ENCODE measurements around the gene PDSS2. TPM values are rescaled to one million over a fixed set of nuclear protein-coding genes. Genes with fewer than 3 reads are reported as not detected.

Gene PDSS2
- total RNA-seq, 2 experiments from 2014 or later, result 10.9 to 13.9 TPM

DNA sequence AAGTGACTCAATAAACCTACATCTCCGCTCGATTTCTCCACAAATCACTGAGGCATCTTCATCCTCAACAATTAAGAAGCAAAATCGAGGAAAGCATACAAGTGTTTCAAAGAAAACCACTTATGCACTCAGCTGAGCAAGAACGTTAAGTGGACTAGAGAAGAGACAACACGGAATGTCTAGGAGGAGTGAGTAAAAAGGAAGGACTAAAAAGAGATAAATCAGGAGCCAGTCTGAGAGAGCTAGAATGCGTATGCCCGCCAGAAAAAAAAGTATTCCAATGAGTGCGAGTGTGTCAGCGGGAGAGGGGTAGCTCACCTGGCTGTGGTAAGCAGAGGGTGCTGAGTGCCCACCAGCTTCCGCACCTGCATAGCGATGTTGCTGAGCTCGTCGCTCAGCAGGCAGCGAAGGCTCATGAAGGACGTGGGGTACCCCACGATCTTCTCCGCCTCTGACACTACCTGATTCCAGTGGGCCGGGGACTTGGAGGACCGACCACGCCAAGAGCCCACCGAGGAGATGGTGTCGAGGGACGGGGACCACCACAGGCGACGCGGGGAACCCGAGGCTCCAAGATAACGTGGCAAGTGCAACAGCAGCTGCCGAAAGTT lies 587 bp downstream of the PDSS2 start:
- Mint-ChIP-seq H3K4me3 (peak overlapping the region; percentile 84), H3K27ac (peak overlapping the region; percentile 89), H3K27me3 (no peaks in the 10 kb centered on the region), H3K9me3 (no peaks in the 10 kb centered on the region), H3K36me3 (ENCODE audit: low read depth) (peaks cover 3% of the 10 kb centered on the region), H3K4me1 (peaks cover 17% of the 10 kb centered on the region)
- ChIA-PET POLR2A (interaction anchor here (0.7 kb wide), 1 partner anchor 78 kb away, joined by 3 read pairs; no protein-coding TSS in a partner anchor), CTCF (interaction anchor here (0.6 to 1.2 kb wide), 6 partner anchors 14 to 430 kb away, joined by 3 read pairs; no protein-coding TSS in a partner anchor)
- no peak for DNase-seq

DNA sequence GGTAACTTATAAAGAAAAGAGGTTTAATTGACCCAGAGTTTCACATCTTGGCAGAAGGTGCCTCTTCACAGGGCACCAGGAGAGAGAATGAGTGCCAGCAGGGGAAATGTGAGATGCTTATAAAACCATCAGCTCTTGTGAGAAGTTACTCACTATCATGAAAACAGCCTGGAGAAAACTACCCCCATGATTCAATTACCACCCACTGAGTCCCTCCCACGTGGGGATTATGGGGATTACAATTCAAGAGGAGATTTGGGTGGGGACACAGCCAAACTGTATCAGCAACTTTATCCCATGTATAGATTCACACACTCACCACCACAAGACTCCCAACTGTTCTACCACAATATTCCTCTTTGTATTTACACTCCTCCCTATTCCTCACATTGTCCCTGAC lies 10.6 kb downstream of the PDSS2 start:
- POLR2A ChIA-PET, result no interaction called here
- Mint-ChIP-seq H3K36me3 (ENCODE audit: low read depth) (peaks cover 41% of the 10 kb centered on the region), H3K4me3 (no peak overlapping the region), H3K27me3 (no peaks in the 10 kb centered on the region), H3K27ac (no peak overlapping the region), H3K4me1 (peaks cover 1% of the 10 kb centered on the region), H3K9me3 (peaks cover 42% of the 10 kb centered on the region)
- CTCF ChIA-PET, result no interaction called here
- DNase-seq, result no peak

DNA sequence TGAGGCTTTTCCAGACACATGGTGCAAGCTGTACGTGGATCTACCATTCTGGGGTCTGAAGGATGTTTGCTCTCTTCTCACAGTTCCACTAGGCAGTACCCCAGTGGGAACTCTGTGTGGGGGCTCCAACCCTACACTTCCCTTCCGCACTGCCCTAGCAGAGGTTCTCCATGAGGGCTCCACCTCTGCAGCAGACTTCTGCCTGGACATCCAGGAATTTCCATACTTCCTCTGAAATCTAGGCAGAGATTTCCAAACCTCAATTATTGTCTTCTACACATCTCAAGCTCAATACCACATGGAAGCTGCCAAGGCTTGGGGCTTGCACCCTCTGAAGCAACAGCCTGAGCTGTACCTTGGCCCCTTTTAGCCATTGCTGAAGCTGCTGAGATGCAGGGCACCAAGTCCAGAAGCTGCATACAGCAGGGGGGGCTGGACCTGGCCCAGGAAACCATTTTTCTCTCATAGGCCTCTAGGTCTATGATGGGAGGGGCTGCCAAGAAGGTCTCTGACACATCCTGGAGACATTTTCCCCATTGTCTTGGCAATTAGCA lies 11.6 kb downstream of the PDSS2 start:
- peaks cover 1% of the 10 kb centered on the region for H3K4me1 Mint-ChIP-seq
- H3K4me3 Mint-ChIP-seq, result no peak overlapping the region
- DNase-seq, result no peak
- peaks cover 38% of the 10 kb centered on the region for H3K36me3 Mint-ChIP-seq (ENCODE audit: low read depth)
- H3K27ac Mint-ChIP-seq, result no peak overlapping the region
- ChIA-PET CTCF (interaction anchor here (0.5 kb wide), 1 partner anchor 11 kb away, joined by 4 read pairs; no protein-coding TSS in a partner anchor), POLR2A (no interaction called here)
- peaks cover 42% of the 10 kb centered on the region for H3K9me3 Mint-ChIP-seq
- H3K27me3 Mint-ChIP-seq, result no peaks in the 10 kb centered on the region

DNA sequence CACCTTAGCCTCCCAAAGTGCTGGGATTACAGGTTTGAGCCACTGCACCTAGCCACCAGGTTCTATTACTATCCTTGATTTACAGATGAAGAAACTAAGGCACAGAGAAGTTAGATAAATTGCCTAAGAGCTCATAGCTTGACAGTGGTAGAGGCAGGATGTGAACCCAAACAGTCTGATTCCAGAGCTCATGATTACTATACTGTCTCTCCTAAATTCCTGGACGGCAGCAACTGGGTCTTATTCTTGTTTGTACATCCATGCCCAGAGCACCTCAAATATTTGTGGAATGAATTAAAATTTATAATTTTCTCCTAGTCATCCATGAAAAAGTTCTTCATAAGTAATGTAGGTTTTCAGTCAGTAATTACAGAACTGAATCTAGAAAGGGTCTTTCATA lies 15.1 kb downstream of the PDSS2 start:
- ChIA-PET POLR2A (no interaction called here), CTCF (interaction anchor here (1.6 kb wide), 1 partner anchor 15 kb away, joined by 3 read pairs; the partner anchor contains the start of gene PDSS2)
- no peak for DNase-seq
- no peak overlapping the region for H3K4me3 Mint-ChIP-seq
- peaks cover 28% of the 10 kb centered on the region for H3K9me3 Mint-ChIP-seq
- peaks cover 1% of the 10 kb centered on the region for H3K4me1 Mint-ChIP-seq
- H3K27ac Mint-ChIP-seq, result no peak overlapping the region
- no peaks in the 10 kb centered on the region for H3K27me3 Mint-ChIP-seq
- H3K36me3 Mint-ChIP-seq (ENCODE audit: low read depth), result peaks cover 29% of the 10 kb centered on the region

DNA sequence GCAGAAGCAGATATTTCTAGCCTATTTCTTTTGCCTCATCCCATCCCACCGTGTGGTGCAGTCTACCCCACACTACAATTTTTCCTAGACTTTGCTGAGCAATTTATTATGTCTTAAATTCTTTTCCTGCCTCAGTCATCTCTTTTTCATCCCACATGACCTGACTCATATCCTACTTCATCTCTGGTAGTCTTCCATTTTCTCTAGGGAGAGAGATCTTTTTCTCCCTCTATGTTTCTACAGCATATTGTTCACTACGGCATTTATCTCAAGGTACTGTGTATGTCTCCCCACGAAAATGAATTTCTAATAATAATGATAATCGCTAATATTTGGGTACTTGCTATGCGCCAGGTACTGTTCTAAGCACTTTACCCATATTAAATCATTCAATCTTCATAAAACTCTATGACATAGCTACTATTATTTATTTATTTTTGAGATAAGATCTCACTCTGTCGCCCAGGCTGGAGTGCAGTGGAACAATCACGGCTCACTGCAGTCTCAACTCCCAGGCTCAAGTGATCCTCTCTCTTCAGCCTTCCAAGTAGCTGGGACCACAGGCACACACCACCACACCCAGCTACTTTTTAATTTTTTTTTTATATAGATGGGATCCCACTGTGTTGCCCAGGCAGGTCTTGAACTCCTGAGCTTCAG lies 15.6 kb downstream of the PDSS2 start:
- Mint-ChIP-seq H3K9me3 (peaks cover 23% of the 10 kb centered on the region), H3K27me3 (no peaks in the 10 kb centered on the region), H3K36me3 (ENCODE audit: low read depth) (peaks cover 28% of the 10 kb centered on the region), H3K4me1 (peaks cover 1% of the 10 kb centered on the region), H3K27ac (no peak overlapping the region), H3K4me3 (no peak overlapping the region)
- no peak for DNase-seq
- ChIA-PET POLR2A (no interaction called here), CTCF (interaction anchor here (0.6 to 1.6 kb wide), 3 partner anchors 11 to 170 kb away, joined by 3 to 5 read pairs (median 3); partner anchors contain the start of gene PDSS2)

DNA sequence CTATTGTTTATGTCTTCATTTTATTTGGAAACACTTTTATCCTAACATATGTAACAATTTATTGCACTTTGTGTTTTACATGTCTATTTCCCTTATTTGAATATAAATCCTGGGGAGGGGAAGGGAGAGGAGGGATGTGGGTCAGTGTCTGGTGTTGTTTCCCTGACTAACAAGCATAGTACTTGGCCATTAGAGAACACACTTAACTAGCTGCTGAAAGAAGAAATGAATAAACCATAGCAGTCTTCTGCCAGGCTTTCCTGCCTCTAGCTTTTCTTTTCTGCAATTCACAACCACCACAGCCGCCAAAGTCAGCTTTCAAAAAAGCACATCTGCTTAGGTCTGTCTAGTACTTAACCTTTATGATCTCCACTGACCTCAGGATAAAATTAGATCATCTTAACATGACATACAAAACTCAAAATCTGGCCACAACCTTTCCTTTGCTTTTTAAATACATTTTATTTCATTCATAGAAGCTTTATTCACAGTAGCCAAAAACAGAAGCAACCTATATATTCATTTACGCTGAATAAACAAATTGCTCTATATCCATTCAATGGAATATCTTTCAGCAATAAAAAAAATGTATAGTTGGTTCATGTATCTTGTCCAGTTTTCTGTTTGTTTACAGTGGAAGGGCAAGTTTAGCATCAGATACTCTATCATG lies 16.3 kb downstream of the PDSS2 start:
- peaks cover 1% of the 10 kb centered on the region for H3K4me1 Mint-ChIP-seq
- H3K27me3 Mint-ChIP-seq, result no peaks in the 10 kb centered on the region
- H3K36me3 Mint-ChIP-seq (ENCODE audit: low read depth), result peaks cover 22% of the 10 kb centered on the region
- H3K4me3 Mint-ChIP-seq, result no peak overlapping the region
- POLR2A ChIA-PET, result no interaction called here
- no peak for DNase-seq
- H3K27ac Mint-ChIP-seq, result no peak overlapping the region
- CTCF ChIA-PET, result interaction anchor here (0.6 to 1.6 kb wide), 3 partner anchors 11 to 169 kb away, joined by 3 to 5 read pairs (median 3); partner anchors contain the start of gene PDSS2
- peaks cover 16% of the 10 kb centered on the region for H3K9me3 Mint-ChIP-seq

DNA sequence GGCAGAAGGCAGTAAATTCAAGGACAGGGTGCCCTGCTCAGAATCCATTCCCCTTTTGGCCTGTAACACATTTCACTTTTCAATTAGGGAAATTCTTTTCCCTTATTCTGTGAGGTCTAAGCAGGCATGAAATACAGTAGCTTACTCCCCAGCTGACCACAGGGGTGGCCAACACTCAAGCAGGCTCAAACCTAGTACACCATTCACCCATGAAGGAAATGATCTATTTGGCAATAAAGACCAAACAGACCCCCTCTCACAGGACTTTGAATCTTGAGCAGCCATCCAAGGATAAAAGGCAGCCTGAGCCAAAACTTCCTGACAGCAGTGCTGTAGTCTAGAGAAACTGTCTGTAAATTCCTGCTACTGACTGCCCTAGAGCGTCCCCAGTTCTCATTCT lies 17.7 kb downstream of the PDSS2 start:
- Mint-ChIP-seq H3K4me3 (no peak overlapping the region), H3K4me1 (peaks cover under 1% of the 10 kb centered on the region), H3K9me3 (peaks cover 7% of the 10 kb centered on the region), H3K36me3 (ENCODE audit: low read depth) (peaks cover 14% of the 10 kb centered on the region), H3K27me3 (no peaks in the 10 kb centered on the region), H3K27ac (no peak overlapping the region)
- POLR2A ChIA-PET, result no interaction called here
- CTCF ChIA-PET, result no interaction called here
- DNase-seq, result no peak

DNA sequence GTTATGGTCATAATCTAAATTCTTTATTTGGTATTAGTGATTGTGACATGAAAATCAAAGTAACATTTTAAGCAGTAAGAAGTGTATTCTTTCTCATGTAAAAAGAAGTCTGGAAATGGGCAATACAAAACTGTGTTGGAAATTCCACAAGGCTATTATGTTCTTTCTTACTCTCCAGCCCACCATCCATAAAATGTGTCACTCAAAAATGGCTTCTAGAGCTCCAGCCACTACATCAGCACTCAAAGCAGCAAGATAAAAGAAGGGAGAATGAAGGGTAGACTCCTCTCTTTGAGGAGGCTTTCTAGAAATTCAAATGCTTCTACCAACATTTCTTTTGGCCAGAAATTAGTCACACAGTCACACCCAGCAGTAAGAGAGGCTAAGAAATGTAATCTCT lies 18.4 kb downstream of the PDSS2 start:
- Mint-ChIP-seq H3K9me3 (peaks cover 3% of the 10 kb centered on the region), H3K27me3 (no peaks in the 10 kb centered on the region), H3K27ac (no peak overlapping the region), H3K36me3 (ENCODE audit: low read depth) (peaks cover 10% of the 10 kb centered on the region), H3K4me3 (no peak overlapping the region), H3K4me1 (no peaks in the 10 kb centered on the region)
- ChIA-PET CTCF (interaction anchor here (1.1 kb wide), 1 partner anchor 13 kb away, joined by 3 read pairs; no protein-coding TSS in a partner anchor), POLR2A (no interaction called here)
- DNase-seq, result no peak

DNA sequence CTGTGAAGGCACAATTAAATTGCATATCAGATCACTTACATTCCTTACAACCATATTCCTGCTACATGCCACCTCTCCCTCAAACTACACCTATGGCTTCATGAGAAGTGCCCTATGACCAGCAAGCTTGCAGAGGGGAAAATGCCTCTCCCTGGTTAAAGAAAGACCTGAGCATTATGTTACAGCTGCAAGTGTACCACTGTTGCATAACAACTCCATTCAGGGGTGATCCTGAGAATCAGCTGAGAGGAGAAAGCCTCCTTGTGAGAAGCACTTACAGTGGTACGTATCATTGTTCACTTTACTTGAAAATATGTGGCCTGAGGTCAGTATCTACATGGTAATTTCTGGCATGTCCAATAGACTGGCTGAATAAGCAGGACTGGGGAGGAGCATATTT lies 20.0 kb downstream of the PDSS2 start:
- no peak for DNase-seq
- ChIA-PET CTCF (interaction anchor here (1.0 kb wide), 1 partner anchor 968 kb away, joined by 4 read pairs; no protein-coding TSS in a partner anchor), POLR2A (no interaction called here)
- Mint-ChIP-seq H3K4me3 (no peak overlapping the region), H3K27ac (no peak overlapping the region), H3K9me3 (no peaks in the 10 kb centered on the region), H3K36me3 (ENCODE audit: low read depth) (peaks cover 4% of the 10 kb centered on the region), H3K4me1 (no peaks in the 10 kb centered on the region), H3K27me3 (no peaks in the 10 kb centered on the region)

DNA sequence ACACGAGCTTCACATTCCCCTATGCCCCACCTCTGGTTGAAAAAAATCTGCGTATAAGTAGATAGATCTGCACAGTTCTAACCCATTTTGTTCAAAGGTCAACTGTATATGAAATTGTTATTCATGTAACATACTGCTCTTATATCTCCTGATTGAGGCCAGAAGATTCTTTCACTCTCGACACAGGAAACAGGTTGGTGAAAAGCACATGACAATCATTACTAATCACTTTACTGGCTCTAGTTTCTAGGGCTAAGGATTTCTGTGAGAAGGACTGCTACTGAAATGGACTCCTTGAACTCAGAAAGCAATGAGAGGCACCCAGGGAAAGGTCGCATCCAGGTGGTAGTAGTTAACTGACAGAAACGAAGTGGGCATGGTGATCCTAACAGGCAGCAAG lies 21.7 kb downstream of the PDSS2 start:
- CTCF ChIA-PET, result no interaction called here
- Mint-ChIP-seq H3K4me3 (no peak overlapping the region), H3K4me1 (no peaks in the 10 kb centered on the region), H3K27ac (no peak overlapping the region), H3K27me3 (no peaks in the 10 kb centered on the region), H3K36me3 (ENCODE audit: low read depth) (peaks cover 8% of the 10 kb centered on the region), H3K9me3 (no peaks in the 10 kb centered on the region)
- POLR2A ChIA-PET, result no interaction called here
- no peak for DNase-seq

DNA sequence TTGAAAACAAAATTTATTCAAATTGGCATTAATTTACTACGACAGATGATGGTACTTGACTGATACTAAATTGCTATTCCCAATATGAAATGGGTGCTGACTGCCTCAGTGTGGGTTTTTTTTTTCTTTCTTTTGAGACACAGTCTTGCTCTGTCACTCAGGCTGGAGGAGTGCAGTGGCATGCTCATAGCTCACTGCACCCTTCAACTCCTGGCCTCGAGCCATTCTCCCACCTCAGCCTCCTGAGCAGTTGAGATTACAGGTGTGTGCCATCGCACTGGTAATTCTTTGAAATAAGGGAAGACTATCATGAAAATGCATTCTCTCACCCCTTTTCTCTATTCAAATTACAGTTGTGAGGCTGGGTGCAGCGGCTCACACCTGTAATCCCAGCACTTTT lies 22.5 kb downstream of the PDSS2 start:
- no peak overlapping the region for H3K4me3 Mint-ChIP-seq
- no peak for DNase-seq
- no peaks in the 10 kb centered on the region for H3K27me3 Mint-ChIP-seq
- H3K27ac Mint-ChIP-seq, result no peak overlapping the region
- CTCF ChIA-PET, result interaction anchor here (0.7 kb wide), 1 partner anchor 11 kb away, joined by 4 read pairs; no protein-coding TSS in a partner anchor
- no peaks in the 10 kb centered on the region for H3K4me1 Mint-ChIP-seq
- POLR2A ChIA-PET, result no interaction called here
- H3K9me3 Mint-ChIP-seq, result no peaks in the 10 kb centered on the region
- peaks cover 5% of the 10 kb centered on the region for H3K36me3 Mint-ChIP-seq (ENCODE audit: low read depth)

DNA sequence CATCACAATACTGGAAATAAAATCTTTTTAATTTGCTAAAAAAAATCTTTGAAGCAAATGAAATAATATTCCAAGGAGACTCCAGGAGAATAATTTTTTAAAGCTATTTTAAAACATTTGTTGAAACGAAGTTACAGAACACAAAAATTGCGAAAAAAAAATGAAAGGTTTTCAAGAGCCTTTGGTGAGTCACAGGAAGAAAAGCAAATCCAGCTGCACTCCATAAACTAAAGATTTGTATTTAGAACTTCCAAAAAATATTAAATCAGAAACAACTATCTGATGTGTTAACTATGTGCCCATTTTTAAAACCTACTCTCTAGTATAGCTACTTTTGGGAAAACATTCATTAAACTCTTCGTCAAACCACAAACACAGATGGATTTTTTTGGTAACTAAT lies 23.6 kb downstream of the PDSS2 start:
- ChIA-PET POLR2A (no interaction called here), CTCF (no interaction called here)
- DNase-seq, result no peak
- H3K27me3 Mint-ChIP-seq, result no peaks in the 10 kb centered on the region
- H3K27ac Mint-ChIP-seq, result no peak overlapping the region
- H3K9me3 Mint-ChIP-seq, result no peaks in the 10 kb centered on the region
- peaks cover 5% of the 10 kb centered on the region for H3K36me3 Mint-ChIP-seq (ENCODE audit: low read depth)
- no peaks in the 10 kb centered on the region for H3K4me1 Mint-ChIP-seq
- no peak overlapping the region for H3K4me3 Mint-ChIP-seq

DNA sequence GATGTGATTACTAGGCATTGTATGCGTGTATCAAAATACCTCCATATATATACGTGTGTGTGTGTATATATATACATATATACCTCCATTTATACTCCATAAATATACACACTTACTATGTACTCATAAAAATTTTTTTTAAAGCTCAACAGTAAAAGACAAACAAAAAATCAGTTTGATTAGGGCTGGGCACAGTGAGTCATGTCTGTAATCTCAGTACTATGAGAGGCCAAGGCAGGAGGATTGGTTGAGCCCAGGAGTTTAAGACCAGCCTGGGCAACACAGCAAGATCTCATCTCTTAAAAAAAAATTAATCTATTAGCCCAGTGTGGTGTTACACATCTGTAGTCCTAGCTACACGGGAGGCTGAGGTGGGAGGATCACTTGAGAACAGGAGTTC lies 24.6 kb downstream of the PDSS2 start:
- no peak for DNase-seq
- POLR2A ChIA-PET, result no interaction called here
- peaks cover 5% of the 10 kb centered on the region for H3K36me3 Mint-ChIP-seq (ENCODE audit: low read depth)
- no peak overlapping the region for H3K27ac Mint-ChIP-seq
- no peak overlapping the region for H3K4me3 Mint-ChIP-seq
- peaks cover 2% of the 10 kb centered on the region for H3K9me3 Mint-ChIP-seq
- no peaks in the 10 kb centered on the region for H3K4me1 Mint-ChIP-seq
- CTCF ChIA-PET, result no interaction called here
- no peaks in the 10 kb centered on the region for H3K27me3 Mint-ChIP-seq
